HEK293T (cell line): ENCODE results near the gene SLC25A21.
"Not testable (repeated sequence)": the region's sequence is repeated elsewhere in the genome, so short reads cannot be mapped to it uniquely, and the experiment has no call there.

Source experiments
- CTCF ChIA-PET: fragments of 350-600 bp; formaldehyde crosslinking; extraction: SDS; loops from one replicate; lab custom pipeline; 2021; ENCODE audit warnings: antibody characterized with exemption, inconsistent platforms; lab: Yijun Ruan, JAX
- POLR2A ChIA-PET: fragments of 350-600 bp; formaldehyde crosslinking; extraction: SDS; loops from one replicate; lab custom pipeline; 2020; ENCODE audit warnings: antibody characterized with exemption, inconsistent platforms; lab: Yijun Ruan, JAX
- DNase-seq: peaks from one replicate; pipeline ENCODE4 v3.0.0; 2012; ENCODE audit warnings: mixed read lengths; ENCODE audit errors: extremely low spot score
- ARNT ChIP-seq: fragments of 450-650 bp; IDR thresholded peaks from 2 replicates; pipeline ENCODE4 v1.6.1; 2017; ENCODE audit warnings: mild to moderate bottlenecking
- BHLHE40 ChIP-seq: fragments of 450-650 bp; IDR thresholded peaks from 2 replicates; pipeline ENCODE4 v1.6.1; 2016; ENCODE audit warnings: mild to moderate bottlenecking, moderate library complexity, borderline replicate concordance
- CTBP1 ChIP-seq: fragments of 450-650 bp; IDR thresholded peaks from 2 replicates; pipeline ENCODE4 v1.6.1; 2016; ENCODE audit warnings: borderline replicate concordance
- ELF4 ChIP-seq: fragments of 450-650 bp; IDR thresholded peaks from 2 replicates; pipeline ENCODE4 v1.6.1; 2017; ENCODE audit warnings: antibody characterized with exemption
- FOXA1 ChIP-seq: fragments of 450-650 bp; IDR thresholded peaks from 2 replicates; pipeline ENCODE4 v1.6.1; 2016; ENCODE audit warnings: mild to moderate bottlenecking
- FOXK2 ChIP-seq: fragments of 450-650 bp; IDR thresholded peaks from 2 replicates; pipeline ENCODE4 v1.6.1; 2016; ENCODE audit warnings: mild to moderate bottlenecking
- FOXM1 ChIP-seq: fragments of 450-650 bp; IDR thresholded peaks from 2 replicates; pipeline ENCODE4 v1.6.1; 2017; ENCODE audit warnings: mild to moderate bottlenecking, borderline replicate concordance
- HDGF ChIP-seq: fragments of 450-650 bp; IDR thresholded peaks from 2 replicates; pipeline ENCODE4 v1.6.1; 2017; ENCODE audit warnings: antibody characterized with exemption, borderline replicate concordance
- L3MBTL2 ChIP-seq: fragments of 450-650 bp; conservative IDR thresholded peaks from 2 replicates; pipeline ENCODE4 v1.6.1; 2016; ENCODE audit warnings: mild to moderate bottlenecking
- LEF1 ChIP-seq: fragments of 450-650 bp; IDR thresholded peaks from 2 replicates; pipeline ENCODE4 v1.6.1; 2017; ENCODE audit warnings: mild to moderate bottlenecking, borderline replicate concordance
- NFRKB ChIP-seq: fragments of 450-650 bp; IDR thresholded peaks from 2 replicates; pipeline ENCODE4 v1.6.1; 2016; ENCODE audit warnings: mild to moderate bottlenecking, moderate library complexity
- SP1 ChIP-seq: fragments of 450-650 bp; IDR thresholded peaks from 2 replicates; pipeline ENCODE4 v1.6.1; 2017
- SUZ12 ChIP-seq: fragments of 450-650 bp; IDR thresholded peaks from 2 replicates; pipeline ENCODE4 v1.6.1; 2016; ENCODE audit warnings: mild to moderate bottlenecking
- TARDBP ChIP-seq: fragments of 450-650 bp; IDR thresholded peaks from 2 replicates; pipeline ENCODE4 v1.6.1; 2016
- ZNF384 ChIP-seq: fragments of 450-650 bp; IDR thresholded peaks from 2 replicates; pipeline ENCODE4 v1.6.1; 2016
- TF ChIP-seq, protein P1 (sequence below): fragments of 450-650 bp; IDR thresholded peaks from 2 replicates; pipeline ENCODE4 v1.6.1; 2016

SLC25A21 gene

DNA sequence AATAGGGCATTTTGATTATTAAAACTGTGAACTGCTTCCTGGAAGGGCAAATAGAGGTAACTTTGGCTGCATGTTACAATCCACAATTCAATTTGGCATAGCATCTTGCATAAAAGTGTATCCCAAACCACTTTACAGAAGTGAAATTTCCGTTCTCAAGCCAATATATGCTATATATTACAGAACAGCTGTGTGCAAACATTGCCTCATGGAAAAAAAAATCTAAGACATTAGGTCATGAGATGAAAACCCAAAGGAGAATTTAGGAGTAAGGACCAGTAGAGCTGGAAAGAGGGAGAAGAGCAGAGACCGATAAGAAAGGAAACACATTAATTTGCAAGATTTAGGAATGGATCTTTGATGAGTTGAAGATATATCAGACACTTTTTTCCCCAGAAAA is 271.6 kb downstream of the SLC25A21 start:
- CTCF ChIA-PET: no interaction called here
- no peak for DNase-seq
- POLR2A ChIA-PET: no interaction called here
- TF ChIP-seq CTBP1: no peak

GRCh38 chr14:36896300-36896699 is 276.1 kb downstream of the SLC25A21 start:
- DNase-seq, CTCF ChIA-PET, POLR2A ChIA-PET: not testable (repeated sequence)

GRCh38 chr14:36884049-36884448 is 288.4 kb downstream of the SLC25A21 start:
- ChIA-PET POLR2A (no interaction called here), CTCF (no interaction called here)
- no peak for TF ChIP-seq FOXK2
- TF ChIP-seq BHLHE40: no peak
- no peak for TF ChIP-seq ELF4
- no peak for TF ChIP-seq FOXA1
- TF ChIP-seq SUZ12: no peak
- no peak for TF ChIP-seq FOXM1
- TF ChIP-seq, protein P1, sequence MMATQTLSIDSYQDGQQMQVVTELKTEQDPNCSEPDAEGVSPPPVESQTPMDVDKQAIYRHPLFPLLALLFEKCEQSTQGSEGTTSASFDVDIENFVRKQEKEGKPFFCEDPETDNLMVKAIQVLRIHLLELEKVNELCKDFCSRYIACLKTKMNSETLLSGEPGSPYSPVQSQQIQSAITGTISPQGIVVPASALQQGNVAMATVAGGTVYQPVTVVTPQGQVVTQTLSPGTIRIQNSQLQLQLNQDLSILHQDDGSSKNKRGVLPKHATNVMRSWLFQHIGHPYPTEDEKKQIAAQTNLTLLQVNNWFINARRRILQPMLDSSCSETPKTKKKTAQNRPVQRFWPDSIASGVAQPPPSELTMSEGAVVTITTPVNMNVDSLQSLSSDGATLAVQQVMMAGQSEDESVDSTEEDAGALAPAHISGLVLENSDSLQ: no peak
- no peak for TF ChIP-seq LEF1
- no peak for TF ChIP-seq SP1
- no peak for TF ChIP-seq ARNT
- no peak for TF ChIP-seq ZNF384
- no peak for TF ChIP-seq NFRKB
- no peak for TF ChIP-seq L3MBTL2
- no peak for TF ChIP-seq TARDBP
- TF ChIP-seq CTBP1: no peak
- TF ChIP-seq HDGF: no peak
- DNase-seq: no peak

DNA sequence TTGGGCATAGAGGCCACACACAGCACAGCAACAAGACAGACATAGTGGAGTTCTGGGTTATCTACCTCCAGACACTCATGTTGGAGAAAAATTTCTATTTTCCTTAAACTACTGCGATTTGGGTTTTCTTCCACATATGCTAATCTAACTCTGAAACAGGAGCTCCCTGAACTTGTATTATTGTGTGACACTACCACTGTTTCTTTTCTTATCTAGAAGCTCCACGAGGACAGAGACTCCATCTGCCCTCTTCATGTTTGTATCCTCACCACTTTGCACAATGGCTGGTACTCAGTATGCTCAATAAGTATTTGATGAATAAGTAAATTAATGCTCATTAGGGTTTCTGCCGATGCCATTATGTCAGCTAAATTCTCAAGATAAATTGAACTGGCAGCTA is 292.1 kb downstream of the SLC25A21 start:
- TF ChIP-seq FOXK2 (no peak), ZNF384 (no peak), ARNT (no peak), SP1 (no peak)
- POLR2A ChIA-PET: no interaction called here
- no peak for DNase-seq
- CTCF ChIA-PET: no interaction called here

GRCh38 chr14:36879558-36879957 is 292.8 kb downstream of the SLC25A21 start:
- POLR2A ChIA-PET: no interaction called here
- no peak for TF ChIP-seq SUZ12
- TF ChIP-seq BHLHE40: no peak
- TF ChIP-seq CTBP1: no peak
- no peak for TF ChIP-seq ZNF384
- no peak for TF ChIP-seq L3MBTL2
- no peak for TF ChIP-seq SP1
- TF ChIP-seq, protein P1: no peak
- TF ChIP-seq NFRKB: no peak
- CTCF ChIA-PET: no interaction called here
- no peak for DNase-seq

GRCh38 chr14:36874396-36875138 is 297.8 kb downstream of the SLC25A21 start:
- POLR2A ChIA-PET: no interaction called here
- DNase-seq: no peak
- CTCF ChIA-PET: no interaction called here
- TF ChIP-seq HDGF (no peak), BHLHE40 (no peak), ELF4 (no peak), SUZ12 (no peak), ZNF384 (no peak), SP1 (no peak)

DNA sequence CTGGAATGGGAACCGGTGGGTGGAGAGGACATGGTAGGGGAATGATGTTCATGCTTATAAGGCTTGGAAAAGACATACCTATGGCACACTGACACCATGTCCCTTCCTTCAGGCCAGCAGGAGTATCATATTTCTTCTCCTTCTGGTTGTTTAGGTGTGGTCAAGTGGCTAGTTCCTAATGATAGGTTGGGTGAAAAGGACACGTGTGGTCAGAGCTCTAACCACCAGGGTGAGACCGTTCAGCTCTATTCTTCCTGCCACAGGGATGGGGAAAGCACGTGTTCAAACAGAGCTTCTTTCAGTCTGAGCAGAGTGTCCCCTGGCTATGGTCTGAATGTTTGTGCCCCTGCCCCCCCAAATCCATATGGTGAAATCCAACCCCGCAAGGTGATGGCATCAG is 301.6 kb downstream of the SLC25A21 start:
- ChIA-PET POLR2A (no interaction called here), CTCF (interaction anchor here (1.0 kb wide), 1 partner anchor 16 kb away, joined by 3 read pairs; no protein-coding TSS in a partner anchor)
- no peak for TF ChIP-seq FOXM1
- TF ChIP-seq SP1: no peak
- no peak for TF ChIP-seq BHLHE40
- TF ChIP-seq ARNT: no peak
- no peak for TF ChIP-seq SUZ12
- TF ChIP-seq TARDBP: no peak
- no peak for TF ChIP-seq CTBP1
- no peak for TF ChIP-seq LEF1
- no peak for TF ChIP-seq FOXA1
- no peak for TF ChIP-seq ELF4
- TF ChIP-seq L3MBTL2: no peak
- TF ChIP-seq, protein P1: no peak
- no peak for TF ChIP-seq NFRKB
- no peak for TF ChIP-seq ZNF384
- no peak for TF ChIP-seq FOXK2
- no peak for DNase-seq
